DND-41 (cell line): ENCODE data around the gene TULP4.

Experiments
- ATAC-seq: fragments of 200-7000 bp; cut with Tn5 transposase; 3 replicates; pipeline ENCODE4 v1.9.1; 2021; ENCODE audit warnings: low read depth; ENCODE audit not compliant: insufficient read depth
- DNase-seq: peaks from one replicate; pipeline ENCODE4 v3.0.0-alpha.2; 2020
- H2AFZ ChIP-seq: 2 replicates; pipeline ENCODE4 v1.6.0; 2012; ENCODE audit warnings: low read depth, low read length
- H3K27ac ChIP-seq: 2 replicates; pipeline ENCODE4 v1.5.1; 2012; ENCODE audit warnings: low read length, inconsistent platforms
- H3K27me3 ChIP-seq: fragments of 200-600 bp; sonication (generic); 2 replicates; pipeline ENCODE4 v1.6.0; 2012; ENCODE audit warnings: low read length, mild to moderate bottlenecking, inconsistent platforms; ENCODE audit not compliant: insufficient read depth, poor library complexity
- H3K36me3 ChIP-seq: 2 replicates; pipeline ENCODE4 v1.5.1; 2012; ENCODE audit warnings: low read length, inconsistent platforms; ENCODE audit not compliant: insufficient read depth
- H3K4me1 ChIP-seq: 2 replicates; pipeline ENCODE4 v1.5.1; 2012; ENCODE audit warnings: mild to moderate bottlenecking, low read length; ENCODE audit not compliant: insufficient read depth
- H3K4me2 ChIP-seq: 2 replicates; pipeline ENCODE4 v1.6.0; 2012; ENCODE audit warnings: mild to moderate bottlenecking, moderate library complexity, low read length, inconsistent platforms; ENCODE audit not compliant: insufficient read depth
- H3K4me3 ChIP-seq, 2 experiments: fragments of 200-600 bp in 1 of 2; shearing (Covaris generic) in 1 of 2; 2 replicates each; pipeline ENCODE4 v1.5.1; 2012 to 2016; ENCODE audit warnings: inconsistent platforms in 2 of 2, low read length in 2 of 2, mild to moderate bottlenecking in 2 of 2, low read depth in 1 of 2, moderate library complexity in 1 of 2
- H3K79me2 ChIP-seq: 2 replicates; pipeline ENCODE4 v1.6.0; 2012; ENCODE audit warnings: low read length, inconsistent platforms; ENCODE audit not compliant: insufficient read depth
- H3K9ac ChIP-seq: 2 replicates; pipeline ENCODE4 v1.6.0; 2012; ENCODE audit warnings: low read depth, mild to moderate bottlenecking, inconsistent platforms, low read length, moderate library complexity
- H3K9me3 ChIP-seq: 2 replicates; pipeline ENCODE4 v1.5.1; 2012; ENCODE audit warnings: low read length, moderate library complexity, mild to moderate bottlenecking, inconsistent platforms; ENCODE audit not compliant: insufficient read depth, severe bottlenecking
- H4K20me1 ChIP-seq: 2 replicates; pipeline ENCODE4 v1.6.0; 2012; ENCODE audit warnings: low read length; ENCODE audit not compliant: insufficient read depth
- CTCF ChIP-seq: IDR thresholded peaks from 2 replicates; pipeline ENCODE4 v1.5.1; 2012; ENCODE audit warnings: borderline replicate concordance, low read length, moderate library complexity, mild to moderate bottlenecking; ENCODE audit not compliant: poor library complexity, severe bottlenecking; ENCODE audit errors: extremely low read depth
- EZH2 ChIP-seq: IDR thresholded peaks from 3 replicates; pipeline ENCODE4 v1.6.1; 2012; ENCODE audit warnings: borderline replicate concordance, low read depth, mild to moderate bottlenecking, moderate library complexity, low read length, inconsistent platforms; ENCODE audit not compliant: severe bottlenecking

The TULP4 gene

GRCh38 chr6:158313989-158314388 lies 1.7 kb downstream of the TULP4 start:
- Histone ChIP-seq H3K9ac (no peak overlapping the region), H3K79me2 (peaks cover 9% of the 10 kb centered on the region), H3K27me3 (no peaks in the 10 kb centered on the region), H2AFZ (no peak overlapping the region), H3K27ac (no peak overlapping the region), H3K9me3 (no peaks in the 10 kb centered on the region), H3K4me3 (no peak overlapping the region), H3K36me3 (peaks cover 47% of the 10 kb centered on the region), H3K4me2 (no peak overlapping the region), H4K20me1 (0 out of 2 replicates have a peak, but pooled peaks cover 4% of the 10 kb centered on the region), H3K4me1 (no peaks in the 10 kb centered on the region)
- DNase-seq (no peak), ATAC-seq (no peak)
- TF ChIP-seq CTCF (no peak), EZH2 (no peak)

GRCh38 chr6:158314737-158315136 lies 2.5 kb downstream of the TULP4 start:
- DNase-seq (no peak), ATAC-seq (no peak)
- no peak for TF ChIP-seq EZH2
- no peak for TF ChIP-seq CTCF

GRCh38 chr6:158316022-158316421 lies 3.8 kb downstream of the TULP4 start:
- 0 out of 2 replicates have a peak, but pooled peaks cover 4% of the 10 kb centered on the region for H4K20me1 ChIP-seq

More at GRCh38 chr6:158314737-158315136, 2.5 kb downstream of the TULP4 start:
- H3K36me3 ChIP-seq: peaks cover 47% of the 10 kb centered on the region
- 0 out of 2 replicates have a peak, but pooled peaks cover 4% of the 10 kb centered on the region for H4K20me1 ChIP-seq
- H3K27ac ChIP-seq: no peak overlapping the region
- H3K9me3 ChIP-seq: no peaks in the 10 kb centered on the region
- H2AFZ ChIP-seq: no peak overlapping the region
- H3K4me3 ChIP-seq: no peak overlapping the region
- no peak overlapping the region for H3K9ac ChIP-seq
- no peaks in the 10 kb centered on the region for H3K27me3 ChIP-seq
- no peak overlapping the region for H3K4me2 ChIP-seq
- H3K4me1 ChIP-seq: no peaks in the 10 kb centered on the region
- H3K79me2 ChIP-seq: peaks cover 13% of the 10 kb centered on the region

More at GRCh38 chr6:158316022-158316421, 3.8 kb downstream of the TULP4 start:
- Histone ChIP-seq H3K4me2 (no peak overlapping the region), H3K4me1 (no peaks in the 10 kb centered on the region), H3K4me3 (no peak overlapping the region), H3K27ac (no peak overlapping the region), H3K27me3 (no peaks in the 10 kb centered on the region), H3K9ac (no peak overlapping the region), H3K9me3 (no peaks in the 10 kb centered on the region), H3K79me2 (peaks cover 21% of the 10 kb centered on the region), H2AFZ (no peak overlapping the region), H3K36me3 (peaks cover 47% of the 10 kb centered on the region)
- TF ChIP-seq EZH2 (no peak), CTCF (no peak)
- no peak for DNase-seq
- ATAC-seq: no peak
